HUES48 (cell line): ENCODE measurements around the gene SOBP.
A peak's percentile ranks its signal among the peaks of the same experiment; 100 is the strongest.

ENCODE experiments used
- H3K27ac ChIP-seq: one replicate; pipeline ENCODE4 v1.7.0; 2013; ENCODE audit warnings: low read depth, low read length, inconsistent platforms
- H3K27me3 ChIP-seq: 2 replicates; pipeline ENCODE4 v1.6.1; 2013; ENCODE audit warnings: mild to moderate bottlenecking, low read length; ENCODE audit not compliant: control insufficient read depth, insufficient read depth
- H3K36me3 ChIP-seq: 2 replicates; pipeline ENCODE4 v1.6.1; 2013; ENCODE audit warnings: low read length; ENCODE audit not compliant: control insufficient read depth, insufficient read depth
- H3K4me1 ChIP-seq: 2 replicates; pipeline ENCODE4 v1.6.1; 2013; ENCODE audit warnings: mild to moderate bottlenecking, low read length; ENCODE audit not compliant: control insufficient read depth, insufficient read depth
- H3K4me3 ChIP-seq: 2 replicates; pipeline ENCODE4 v1.5.1; 2013; ENCODE audit warnings: mild to moderate bottlenecking, low read depth, low read length
- H3K9ac ChIP-seq: 2 replicates; pipeline ENCODE4 v1.6.1; 2013; ENCODE audit warnings: mild to moderate bottlenecking, low read depth, low read length, moderate library complexity
- H3K9me3 ChIP-seq: 2 replicates; pipeline ENCODE4 v1.6.1; 2013; ENCODE audit warnings: low read length; ENCODE audit not compliant: control insufficient read depth, insufficient read depth

SOBP gene

GRCh38 chr6:107629548-107630129 lies 139.7 kb downstream of the SOBP start:
- Histone ChIP-seq H3K9ac (no peak overlapping the region), H3K27ac (no peak overlapping the region), H3K9me3 (no peaks in the 10 kb centered on the region), H3K36me3 (no peaks in the 10 kb centered on the region), H3K4me3 (no peak overlapping the region), H3K4me1 (peaks cover 34% of the 10 kb centered on the region; the same call in 1 of the 2 replicates), H3K27me3 (peaks cover 26% of the 10 kb centered on the region)

DNA sequence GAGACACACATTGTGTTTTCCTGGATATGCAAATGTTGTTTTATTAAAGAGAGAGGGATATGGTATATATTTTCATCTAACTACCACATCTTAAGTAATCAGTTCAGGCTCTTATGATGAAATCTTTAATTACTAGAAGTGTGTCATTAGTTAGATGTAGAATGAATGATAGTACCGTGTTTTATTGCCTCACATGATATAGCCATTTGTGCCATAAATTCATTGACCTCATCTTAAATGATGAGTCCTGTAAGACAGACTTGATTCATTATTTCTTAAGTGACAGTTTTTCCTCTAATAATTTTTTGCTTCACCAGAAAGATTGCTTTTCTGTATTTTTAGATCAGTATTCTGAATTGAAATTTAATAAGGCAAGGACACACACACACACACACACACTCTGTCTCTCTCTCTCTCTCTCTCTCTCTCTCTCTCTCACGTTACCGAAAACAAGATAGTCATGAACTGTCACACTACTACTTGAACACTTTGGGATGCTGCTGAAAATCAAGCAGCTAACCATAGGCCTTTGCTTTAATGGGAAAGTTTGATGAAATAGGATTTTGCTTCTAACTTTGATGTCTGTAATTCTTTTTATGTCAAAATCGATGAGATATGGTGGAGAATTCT lies 140.5 kb downstream of the SOBP start:
- H3K27ac ChIP-seq, result no peak overlapping the region
- H3K36me3 ChIP-seq, result no peaks in the 10 kb centered on the region
- peaks cover 32% of the 10 kb centered on the region for H3K27me3 ChIP-seq
- no peak overlapping the region for H3K4me3 ChIP-seq
- H3K4me1 ChIP-seq, result peaks cover 34% of the 10 kb centered on the region; the same call in 1 of the 2 replicates
- no peak overlapping the region for H3K9ac ChIP-seq
- H3K9me3 ChIP-seq, result no peaks in the 10 kb centered on the region

DNA sequence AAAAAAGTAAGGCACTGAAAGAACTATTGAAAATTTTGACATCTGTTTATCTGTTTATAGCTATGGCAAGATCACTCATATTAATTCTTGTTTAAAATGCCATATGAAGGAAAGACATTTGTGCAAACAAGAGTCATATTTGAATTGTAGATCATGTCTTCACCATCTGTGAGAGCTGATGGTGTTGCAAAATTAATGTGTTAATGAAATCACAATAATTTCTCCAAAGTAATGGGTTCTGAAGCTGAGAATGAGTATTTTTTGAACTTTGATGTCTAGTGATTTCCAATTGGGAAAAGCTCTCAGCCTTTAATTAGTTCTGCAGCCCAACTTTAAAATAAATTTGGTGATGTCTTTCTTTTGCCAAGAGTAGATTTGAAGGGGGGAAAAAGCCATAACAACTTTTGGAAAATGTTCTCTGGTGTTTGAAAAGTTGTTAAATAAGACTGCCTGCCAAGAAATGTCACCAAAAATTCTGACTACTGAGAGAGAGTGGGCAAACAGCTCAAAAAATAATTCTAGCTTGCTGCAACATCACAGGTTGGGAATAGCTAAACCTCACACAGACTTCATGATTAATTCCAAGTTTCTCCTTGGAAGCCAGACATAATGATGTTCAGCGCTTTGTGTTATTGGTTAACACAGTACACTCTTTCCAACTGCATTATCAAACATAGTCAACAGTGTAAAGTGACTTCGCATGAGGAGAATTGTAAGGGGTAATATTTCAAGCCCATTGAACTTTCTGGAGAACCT lies 142.6 kb downstream of the SOBP start:
- Histone ChIP-seq H3K27ac (no peak overlapping the region), H3K9me3 (no peaks in the 10 kb centered on the region), H3K4me3 (no peak overlapping the region), H3K4me1 (peaks cover 23% of the 10 kb centered on the region; the same call in 1 of the 2 replicates), H3K36me3 (no peaks in the 10 kb centered on the region), H3K9ac (no peak overlapping the region), H3K27me3 (peaks cover 35% of the 10 kb centered on the region)

GRCh38 chr6:107633680-107634323 lies 143.9 kb downstream of the SOBP start:
- Histone ChIP-seq H3K4me1 (peaks cover 12% of the 10 kb centered on the region; the same call in 1 of the 2 replicates), H3K9ac (no peak overlapping the region), H3K27ac (no peak overlapping the region), H3K9me3 (no peaks in the 10 kb centered on the region), H3K27me3 (peaks cover 35% of the 10 kb centered on the region), H3K4me3 (peak overlapping the region; percentile 51; the same call in 1 of the 2 replicates), H3K36me3 (no peaks in the 10 kb centered on the region)

GRCh38 chr6:107634324-107635056 lies 144.6 kb downstream of the SOBP start:
- H3K27me3 ChIP-seq, result peaks cover 35% of the 10 kb centered on the region
- no peaks in the 10 kb centered on the region for H3K9me3 ChIP-seq
- H3K4me3 ChIP-seq, result peak overlapping the region; percentile 51; the same call in 1 of the 2 replicates
- no peak overlapping the region; the same call in 1 of the 2 replicates for H3K9ac ChIP-seq
- H3K4me1 ChIP-seq, result peaks cover 5% of the 10 kb centered on the region; the same call in 1 of the 2 replicates
- no peaks in the 10 kb centered on the region for H3K36me3 ChIP-seq
- no peak overlapping the region for H3K27ac ChIP-seq

DNA sequence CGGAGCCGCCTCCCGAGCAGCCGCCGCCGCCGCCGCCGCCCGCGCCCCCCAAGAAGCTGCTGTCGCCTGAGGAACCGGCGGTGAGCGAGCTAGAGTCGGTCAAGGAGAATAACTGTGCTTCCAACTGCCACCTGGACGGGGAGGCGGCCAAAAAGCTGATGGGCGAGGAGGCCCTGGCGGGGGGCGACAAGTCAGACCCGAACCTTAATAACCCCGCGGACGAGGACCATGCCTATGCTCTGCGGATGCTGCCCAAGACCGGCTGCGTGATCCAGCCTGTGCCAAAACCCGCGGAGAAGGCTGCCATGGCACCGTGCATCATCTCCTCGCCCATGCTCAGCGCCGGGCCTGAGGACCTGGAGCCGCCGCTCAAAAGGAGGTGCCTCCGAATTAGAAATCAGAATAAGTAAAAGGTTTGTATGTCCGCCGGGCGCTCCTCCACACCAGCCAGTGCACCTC lies 145.2 kb downstream of the SOBP start:
- Histone ChIP-seq H3K36me3 (no peaks in the 10 kb centered on the region), H3K27ac (no peak overlapping the region), H3K4me3 (peak overlapping the region; percentile 33; the same call in 1 of the 2 replicates), H3K27me3 (peaks cover 35% of the 10 kb centered on the region), H3K9ac (no peak overlapping the region), H3K9me3 (no peaks in the 10 kb centered on the region), H3K4me1 (no peaks in the 10 kb centered on the region)

DNA sequence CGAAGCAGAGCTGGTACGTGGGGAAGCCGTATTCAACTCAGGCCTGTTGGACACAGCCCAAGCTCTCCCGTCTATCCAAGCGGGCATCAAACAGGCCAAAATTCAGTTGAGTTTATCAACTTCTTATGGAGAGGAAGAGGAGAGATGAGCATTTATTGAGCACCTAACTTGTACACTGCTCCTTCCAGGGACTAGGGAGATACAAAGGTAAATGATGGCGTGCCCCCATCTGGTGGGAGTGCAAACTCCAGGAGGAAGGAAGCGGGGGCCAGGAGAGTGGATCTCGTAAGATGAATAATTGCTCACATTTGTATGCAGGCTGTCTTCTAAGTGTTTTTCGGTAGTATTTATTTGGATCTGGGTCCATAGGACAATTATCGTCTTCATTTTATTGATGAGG lies 146.6 kb downstream of the SOBP start:
- H3K27ac ChIP-seq, result no peak overlapping the region
- no peaks in the 10 kb centered on the region for H3K4me1 ChIP-seq
- no peaks in the 10 kb centered on the region for H3K9me3 ChIP-seq
- no peak overlapping the region for H3K9ac ChIP-seq
- H3K27me3 ChIP-seq, result peaks cover 35% of the 10 kb centered on the region
- H3K36me3 ChIP-seq, result no peaks in the 10 kb centered on the region
- H3K4me3 ChIP-seq, result no peak overlapping the region

GRCh38 chr6:107637316-107638315 lies 147.7 kb downstream of the SOBP start:
- Histone ChIP-seq H3K4me1 (no peaks in the 10 kb centered on the region), H3K9me3 (no peaks in the 10 kb centered on the region), H3K27me3 (peaks cover 29% of the 10 kb centered on the region), H3K27ac (no peak overlapping the region), H3K9ac (no peak overlapping the region), H3K4me3 (no peak overlapping the region), H3K36me3 (no peaks in the 10 kb centered on the region)

DNA sequence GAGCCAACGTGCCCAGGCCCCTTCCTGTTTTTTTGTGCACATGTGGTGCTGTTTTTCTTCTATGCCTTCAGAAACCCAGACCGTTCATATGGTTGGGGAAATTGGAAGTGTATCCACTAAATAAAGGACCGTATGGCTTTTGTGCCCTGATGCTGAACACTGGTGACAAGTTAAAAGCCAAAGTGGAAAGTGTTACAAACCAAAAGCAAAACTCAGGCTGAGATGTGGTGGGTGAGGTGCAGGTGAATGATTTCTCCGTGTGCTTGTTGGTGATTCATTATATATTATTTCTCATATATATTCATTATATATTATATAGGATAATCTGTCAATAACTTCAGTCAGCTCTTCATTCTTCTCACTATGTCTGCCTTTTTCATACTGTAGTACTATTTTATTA lies 148.6 kb downstream of the SOBP start:
- Histone ChIP-seq H3K36me3 (no peaks in the 10 kb centered on the region), H3K4me3 (no peak overlapping the region), H3K4me1 (no peaks in the 10 kb centered on the region), H3K9ac (no peak overlapping the region), H3K27me3 (peaks cover 20% of the 10 kb centered on the region), H3K9me3 (no peaks in the 10 kb centered on the region), H3K27ac (no peak overlapping the region)
